Activated CD4-positive, alpha-beta T cell treated with anti-CD3 and anti-CD28 coated beads, Interleukin-2, amount 50 U/mL, for 24 hours (primary cell): Measurements from ENCODE around the gene STK4.

ENCODE experiments used
- DNase-seq, 2 donors: peaks; one replicate each; pipeline ENCODE4 v3.0.0-alpha.2; 2020; ENCODE audit warnings: low read depth in 1 of 2, low spot score in 1 of 2

STK4 gene

GRCh38 chr20:44952731-44953130 lies 13.6 kb upstream of the STK4 start:
- no peak for DNase-seq

GRCh38 chr20:44954211-44954610 lies 12.1 kb upstream of the STK4 start:
- DNase-seq: no peak

- DNase-seq: no peak
Observed at GRCh38 chr20:44955270-44955669, 11.0 kb upstream of the STK4 start.

- no peak for DNase-seq
Observed at GRCh38 chr20:44956410-44956809, 9.9 kb upstream of the STK4 start.

- no peak for DNase-seq
Observed at GRCh38 chr20:44958276-44958675, 8.0 kb upstream of the STK4 start.

GRCh38 chr20:44959082-44959637 lies 7.2 kb upstream of the STK4 start:
- no peak for DNase-seq

GRCh38 chr20:44959638-44960102 lies 6.6 kb upstream of the STK4 start:
- peak; percentile 38 to 63 for DNase-seq

GRCh38 chr20:44960103-44960852 lies 6.0 kb upstream of the STK4 start, which contains the start of gene TOMM34:
Gene TOMM34 (minus strand): TSS chr20:44960397. CDS start chr20:44960333, 64 bp downstream.
- peak; percentile 87 to 93 for DNase-seq

GRCh38 chr20:44961011-44961869 lies 5.1 kb upstream of the STK4 start:
- DNase-seq: no peak

- no peak for DNase-seq
Observed at GRCh38 chr20:44961870-44962267, 4.4 kb upstream of the STK4 start.

- no peak for DNase-seq
Observed at GRCh38 chr20:44962483-44962882, 3.8 kb upstream of the STK4 start.

GRCh38 chr20:44963325-44964215 lies 2.7 kb upstream of the STK4 start:
- no peak for DNase-seq

GRCh38 chr20:44965651-44966029 lies 672 bp upstream of the STK4 start:
- DNase-seq: no peak

- DNase-seq: peak in 1 of 2 donors; percentile 39
Observed at GRCh38 chr20:44967207-44967807, 995 bp downstream of the STK4 start.

GRCh38 chr20:44969300-44969894 lies 3.1 kb downstream of the STK4 start:
- DNase-seq: peak in 1 of 2 donors; percentile 26

- DNase-seq: peak in 1 of 2 donors; percentile 18
Observed at GRCh38 chr20:44970243-44970757, 4.0 kb downstream of the STK4 start.

- no peak for DNase-seq
Observed at GRCh38 chr20:44973053-44973452, 6.7 kb downstream of the STK4 start.

- DNase-seq: no peak
Observed at GRCh38 chr20:44976698-44977097, 10.4 kb downstream of the STK4 start.

GRCh38 chr20:44979090-44979621 lies 12.8 kb downstream of the STK4 start:
- DNase-seq: peak in 1 of 2 donors; percentile 65
